ENCODE data around the gene CHIT1. TPM values are rescaled to one million over a fixed set of nuclear protein-coding genes. Genes with fewer than 3 reads are reported as not detected.

Gene CHIT1
- total and polyA plus RNA-seq, 4 donors: 0.89 to 4.9 (median 2.0) TPM

GRCh38 chr1:203210988-203211387 lies 18.5 kb downstream of the CHIT1 start:
- Histone ChIP-seq H3K4me3 (no peak overlapping the region), H3K9me3 (ENCODE audit: control insufficient read depth in 4 of 4, insufficient read depth in 3 of 4, low read length in 3 of 4) (no peaks in the 10 kb centered on the region), H3K27ac (ENCODE audit: low read depth in 1 of 2, low read length in 1 of 2) (no peak overlapping the region), H3K27me3 (ENCODE audit: control insufficient read depth in 3 of 3, insufficient read depth in 3 of 3, low read length in 2 of 3) (peaks cover 0 to 11% (median 4%) of the 10 kb centered on the region in 3 donors), H3K9ac (ENCODE audit: insufficient read depth in 1 of 2, low read length in 2 of 2) (no peak overlapping the region), H3K36me3 (ENCODE audit: control insufficient read depth in 4 of 4, insufficient read depth in 4 of 4, low read length in 4 of 4) (no peaks in the 10 kb centered on the region), H3K4me1 (ENCODE audit: control insufficient read depth in 5 of 5, insufficient read depth in 5 of 5, low read length in 5 of 5) (no peaks in the 10 kb centered on the region)
- DNase-seq (peak in 1 of 3 donors; percentile 27), ATAC-seq (ENCODE audit: insufficient read depth, low FRiP score) (no peak)
- no peak for TF ChIP-seq CTCF (IDR thresholded peaks at IDR 0.05; ENCODE audit: control extremely low read depth, extremely low read depth)

- no peak for ATAC-seq (ENCODE audit: insufficient read depth, low FRiP score)
- Histone ChIP-seq H3K4me1 (ENCODE audit: control insufficient read depth in 5 of 5, insufficient read depth in 5 of 5, low read length in 5 of 5) (no peaks in the 10 kb centered on the region), H3K27me3 (ENCODE audit: control insufficient read depth in 3 of 3, insufficient read depth in 3 of 3, low read length in 2 of 3) (peaks cover 0 to 8% (median 4%) of the 10 kb centered on the region in 3 donors)
Measured at GRCh38 chr1:203210350-203210749, 19.1 kb downstream of the CHIT1 start.

GRCh38 chr1:203208181-203208580 lies 21.3 kb downstream of the CHIT1 start:
- Histone ChIP-seq H3K9ac (ENCODE audit: insufficient read depth in 1 of 2, low read length in 2 of 2) (no peak overlapping the region), H3K4me3 (no peak overlapping the region), H3K27ac (ENCODE audit: low read depth in 1 of 2, low read length in 1 of 2) (no peak overlapping the region), H3K4me1 (ENCODE audit: control insufficient read depth in 5 of 5, insufficient read depth in 5 of 5, low read length in 5 of 5) (no peaks in the 10 kb centered on the region), H3K9me3 (ENCODE audit: control insufficient read depth in 4 of 4, insufficient read depth in 3 of 4, low read length in 3 of 4) (no peaks in the 10 kb centered on the region), H3K27me3 (ENCODE audit: control insufficient read depth in 3 of 3, insufficient read depth in 3 of 3, low read length in 2 of 3) (peaks cover 0 to 13% (median 4%) of the 10 kb centered on the region in 3 donors), H3K36me3 (ENCODE audit: control insufficient read depth in 4 of 4, insufficient read depth in 4 of 4, low read length in 4 of 4) (no peaks in the 10 kb centered on the region)
- WGBS, 2 donors: 89 to 97% methylated on average over 1 of the region's 1 CpG
- no peak for TF ChIP-seq CTCF (IDR thresholded peaks at IDR 0.05; ENCODE audit: control extremely low read depth, extremely low read depth)
- no peak for DNase-seq
- no peak for ATAC-seq (ENCODE audit: insufficient read depth, low FRiP score)

More at GRCh38 chr1:203210350-203210749, 19.1 kb downstream of the CHIT1 start:
- Histone ChIP-seq H3K4me3 (no peak overlapping the region), H3K36me3 (ENCODE audit: control insufficient read depth in 4 of 4, insufficient read depth in 4 of 4, low read length in 4 of 4) (no peaks in the 10 kb centered on the region), H3K27ac (ENCODE audit: low read depth in 1 of 2, low read length in 1 of 2) (no peak overlapping the region), H3K9ac (ENCODE audit: insufficient read depth in 1 of 2, low read length in 2 of 2) (no peak overlapping the region), H3K9me3 (ENCODE audit: control insufficient read depth in 4 of 4, insufficient read depth in 3 of 4, low read length in 3 of 4) (no peaks in the 10 kb centered on the region)
- TF ChIP-seq CTCF (IDR thresholded peaks at IDR 0.05; ENCODE audit: control extremely low read depth, extremely low read depth): no peak
- no peak for DNase-seq

- no peak overlapping the region for H3K9ac ChIP-seq (ENCODE audit: insufficient read depth in 1 of 2, low read length in 2 of 2)
- no peak overlapping the region for H3K27ac ChIP-seq (ENCODE audit: low read depth in 1 of 2, low read length in 1 of 2)
- no peak overlapping the region for H3K4me3 ChIP-seq
- ATAC-seq (ENCODE audit: insufficient read depth, low FRiP score) (no peak), DNase-seq (no peak)
- 76 to 83% methylated on average over 2 of the region's 2 CpGs for WGBS, 2 donors
- no peak for TF ChIP-seq CTCF (IDR thresholded peaks at IDR 0.05; ENCODE audit: control extremely low read depth, extremely low read depth)
- H3K9me3 ChIP-seq (ENCODE audit: control insufficient read depth in 4 of 4, insufficient read depth in 3 of 4, low read length in 3 of 4): no peaks in the 10 kb centered on the region
- H3K4me1 ChIP-seq (ENCODE audit: control insufficient read depth in 5 of 5, insufficient read depth in 5 of 5, low read length in 5 of 5): peaks cover 0 to 3% (median 2%) of the 10 kb centered on the region in 5 donors
- H3K36me3 ChIP-seq (ENCODE audit: control insufficient read depth in 4 of 4, insufficient read depth in 4 of 4, low read length in 4 of 4): no peaks in the 10 kb centered on the region
- H3K27me3 ChIP-seq (ENCODE audit: control insufficient read depth in 3 of 3, insufficient read depth in 3 of 3, low read length in 2 of 3): peaks cover 0 to 13% (median 4%) of the 10 kb centered on the region in 3 donors
Measured at GRCh38 chr1:203207751-203208150, 21.7 kb downstream of the CHIT1 start.
